Spleen (tissue), 11 donors: ENCODE results near the gene IGSF9B. TPM values are rescaled to one million over a fixed set of nuclear protein-coding genes. Genes with fewer than 3 reads are reported as not detected.

Source experiments
- DNase-seq: peaks from one replicate; pipeline ENCODE4 v3.0.0-alpha.2; 2020
- H3K27ac ChIP-seq, 8 donors: fragments of 200-600 bp; sonication (generic) in 7 of 8; 1 replicate in 4 of 8; 2 replicates in 4 of 8; pipeline versions ENCODE4 v1.5.0 to v1.8.0; 2016 to 2021; ENCODE audit warnings: inconsistent platforms in 4 of 8, mild to moderate bottlenecking in 4 of 8, moderate library complexity in 1 of 8
- H3K27me3 ChIP-seq, 7 donors: fragments of 200-600 bp; sonication (generic) in 6 of 7; replicated peaks in 1 of 7; 1 replicate in 4 of 7; 2 replicates in 3 of 7; pipeline versions ENCODE4 v1.5.0 to v1.8.0; 2016 to 2021; ENCODE audit warnings: inconsistent platforms in 3 of 7, mild to moderate bottlenecking in 1 of 7
- H3K36me3 ChIP-seq, 6 donors: fragments of 200-600 bp; sonication (generic) in 5 of 6; 1 replicate in 4 of 6; 2 replicates in 2 of 6; pipeline versions ENCODE4 v1.5.0 to v1.8.0; 2016 to 2021; ENCODE audit warnings: inconsistent platforms in 2 of 6
- H3K4me1 ChIP-seq, 6 donors: fragments of 200-600 bp; sonication (generic) in 5 of 6; 1 replicate in 3 of 6; 2 replicates in 3 of 6; pipeline versions ENCODE4 v1.5.0 to v1.8.0; 2016 to 2021; ENCODE audit warnings: inconsistent platforms in 3 of 6
- H3K4me3 ChIP-seq, 8 donors: fragments of 200-600 bp; sonication (generic) in 7 of 8; 1 replicate in 4 of 8; 2 replicates in 4 of 8; pipeline versions ENCODE4 v1.5.0 to v1.8.0; 2016 to 2021; ENCODE audit warnings: inconsistent platforms in 4 of 8, mild to moderate bottlenecking in 4 of 8, moderate library complexity in 2 of 8
- H3K9me3 ChIP-seq, 8 donors: fragments of 200-600 bp; sonication (generic) in 7 of 8; 1 replicate in 4 of 8; 2 replicates in 4 of 8; pipeline versions ENCODE4 v1.5.0 to v1.8.0; 2016 to 2021; ENCODE audit warnings: inconsistent platforms in 4 of 8
- CTCF ChIP-seq, 11 experiments: fragments of 200-600 bp in 7 of 11; fragments of 450-650 bp in 4 of 11; sonication (generic) in 4 of 11; IDR thresholded peaks in 8 of 11; conservative IDR thresholded peaks in 3 of 11; 1 replicate in 7 of 11; 2 replicates in 4 of 11; pipeline versions ENCODE4 v1.4.0 to v1.8.0; 2016 to 2021; ENCODE audit warnings: antibody characterized with exemption in 11 of 11, inconsistent platforms in 4 of 11, mild to moderate bottlenecking in 1 of 11
- POLR2A ChIP-seq, 3 donors: fragments of 450-650 bp; IDR thresholded peaks; one replicate each; pipeline ENCODE4 v1.5.1; 2017; ENCODE audit warnings: antibody characterized with exemption in 3 of 3, mild to moderate bottlenecking in 1 of 3
- POLR2AphosphoS5 ChIP-seq, 3 donors: sonication (generic); formaldehyde crosslinking; IDR thresholded peaks; one replicate each; pipeline ENCODE4 v1.5.1; 2017; ENCODE audit warnings: antibody characterized with exemption in 3 of 3
- WGBS, 5 donors: extraction: QIAGEN DNeasy Blood & Tissue Kit in 3 of 5; methylation state at CpG; one replicate each; pipeline versions ENCODE4 v1.1.5 to v1.1.7; 2013 to 2018; 5-methylcytosine and 5-hydroxymethylcytosine counted together
- intact Hi-C: fragments of 100-400 bp; cut with DNase I; formaldehyde crosslinking; loops from one replicate; pipeline ENCODE4 v1.15.0; 2023; ENCODE audit warnings: low total_unique reads
- polyA plus RNA-seq, 3 donors: library from polyadenylated mRNA; stranded (reverse); fragments of 200-250 nt; gene quantifications; one replicate each; pipeline ENCODE4 v1.2.1, GENCODE V29; 2013
- total RNA-seq, 7 donors: library from RNA; depleted of rRNA in 3 of 7; stranded (reverse); fragments of >200 nt in 3 of 7; fragmentation: NEBNext Ultra II Directional in 4 of 7; extraction: Animal tissue kit (Norgen Biotek cat#: 25700) in 4 of 7; gene quantifications; one replicate each; pipeline versions ENCODE4 v1.1.0 to v1.2.1, GENCODE V29; 2016 to 2021
- donor health status: healthy with polysubstance abuse.
- donor health status: DM: no; HTN: no; CAD: no; lungs with moderate emphysema.
- donor health status: DM: no; HTN: no; CAD: no.
- donor health status: Bipolar disorder and iron deficiency.
- donor health status: healthy.
- donor health status: DM: no; HTN: no; CAD: no.
- donor health status: DM: yes; HTN: yes; CAD: no.

IGSF9B gene
- total and polyA plus RNA-seq, 10 donors = 0.50 to 11.2 (median 3.9) TPM

DNA sequence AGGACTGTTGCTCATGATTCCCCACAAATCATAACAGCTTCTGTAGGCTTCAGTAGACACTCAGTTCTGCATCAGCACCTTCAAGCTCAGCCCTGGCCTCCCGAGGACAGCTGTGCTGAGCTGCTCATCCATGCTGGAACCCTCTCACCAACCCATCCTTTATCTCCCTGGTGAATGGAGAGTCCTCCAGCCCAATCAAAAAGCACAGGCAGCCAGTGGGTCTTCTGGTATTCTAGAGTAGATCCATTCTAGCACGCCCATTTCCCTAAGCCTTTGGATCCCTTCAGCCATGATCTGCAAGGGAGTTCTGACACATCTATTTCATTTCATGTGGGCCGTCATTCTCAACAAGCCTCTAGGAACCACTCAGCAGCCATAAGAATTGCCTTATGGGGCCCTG lies 66.9 kb downstream of the IGSF9B start:
- intact Hi-C loops = no loop called here
- 73 to 86% (median 83%) methylated on average over 3 of the region's 3 CpGs for WGBS, 5 donors

DNA sequence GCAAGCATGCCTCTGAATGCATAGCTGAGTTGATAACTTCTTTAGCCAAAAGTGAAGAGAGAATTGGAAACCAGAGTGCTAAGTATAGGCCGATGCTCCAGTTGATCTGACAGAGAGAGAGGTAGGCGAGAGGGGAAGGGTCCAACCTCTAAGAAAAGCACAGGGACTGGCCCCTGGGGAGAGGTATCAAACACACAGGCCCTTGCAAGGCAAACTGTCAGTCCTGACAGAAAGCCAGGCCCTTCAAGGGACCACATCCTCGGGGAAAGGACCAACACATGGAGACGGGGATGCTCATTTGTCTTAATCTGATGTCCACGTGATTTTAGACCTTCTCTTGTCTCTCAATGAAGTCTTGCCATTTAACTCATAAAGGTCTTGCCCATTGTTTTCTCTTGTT lies 67.6 kb downstream of the IGSF9B start:
- H3K9me3 ChIP-seq = peaks cover 0 to 7% (median 0%) of the 10 kb centered on the region in 8 donors
- H3K36me3 ChIP-seq = no peaks in the 10 kb centered on the region
- no peak overlapping the region for H3K27ac ChIP-seq
- DNase-seq = no peak
- 75 to 82% (median 77%) methylated on average over 5 of the region's 5 CpGs for WGBS, 5 donors
- intact Hi-C loops = no loop called here
- TF ChIP-seq POLR2AphosphoS5 (IDR thresholded peaks at IDR 0.05) (no peak), CTCF (IDR thresholded peaks at IDR 0.05 in 8 of 11, conservative IDR thresholded peaks at IDR 0.05 in 3 of 11) (no peak), POLR2A (IDR thresholded peaks at IDR 0.05) (no peak)
- peaks cover 0 to 21% (median 0%) of the 10 kb centered on the region in 7 donors for H3K27me3 ChIP-seq
- no peak overlapping the region for H3K4me3 ChIP-seq
- no peaks in the 10 kb centered on the region for H3K4me1 ChIP-seq

More for the DNA sequence above, 66.9 kb downstream of the IGSF9B start:
- Histone ChIP-seq H3K4me1 (peaks cover 0 to 4% (median 0%) of the 10 kb centered on the region in 6 donors), H3K27ac (no peak overlapping the region), H3K36me3 (no peaks in the 10 kb centered on the region), H3K27me3 (peaks cover 0 to 15% (median 0%) of the 10 kb centered on the region in 7 donors), H3K4me3 (no peak overlapping the region), H3K9me3 (peaks cover 0 to under 1% (median 0%) of the 10 kb centered on the region in 8 donors)
- DNase-seq = no peak
- TF ChIP-seq POLR2A (IDR thresholded peaks at IDR 0.05) (no peak), POLR2AphosphoS5 (IDR thresholded peaks at IDR 0.05) (no peak), CTCF (IDR thresholded peaks at IDR 0.05 in 8 of 11, conservative IDR thresholded peaks at IDR 0.05 in 3 of 11) (no peak)

DNA sequence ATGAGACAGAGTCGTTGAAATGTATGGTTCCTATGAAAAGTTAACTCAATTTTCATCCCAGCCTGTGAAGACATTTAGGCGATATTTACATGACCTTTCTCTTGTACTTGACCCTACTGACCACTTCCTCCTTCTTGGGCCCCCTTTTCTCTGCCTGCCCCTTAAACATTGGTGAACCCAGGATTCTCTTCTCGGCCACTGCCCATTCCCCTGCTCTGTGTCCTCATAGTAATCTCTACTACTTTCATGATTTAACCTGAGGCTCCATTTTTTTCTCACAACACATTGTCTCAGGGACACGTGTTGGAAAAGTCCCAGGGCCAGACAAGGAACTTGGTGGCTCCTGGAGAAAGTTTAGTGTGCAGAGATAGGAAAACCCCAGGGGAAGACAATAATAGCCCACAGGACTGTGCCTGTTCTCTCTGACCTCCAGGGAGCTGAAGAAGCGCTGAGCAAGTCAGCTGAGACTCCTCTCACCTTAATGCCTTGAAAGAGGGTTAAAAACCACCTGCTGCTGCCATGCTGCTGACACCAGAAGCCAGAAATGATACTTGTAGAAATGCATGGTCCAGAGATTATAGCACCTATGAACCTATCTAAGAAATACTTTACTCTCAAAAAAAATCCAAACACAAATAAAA lies 69.0 kb downstream of the IGSF9B start:
- Histone ChIP-seq H3K27me3 (peaks cover 0 to 21% (median 0%) of the 10 kb centered on the region in 7 donors), H3K4me3 (no peak overlapping the region), H3K27ac (no peak overlapping the region), H3K9me3 (peaks cover 0 to 13% (median 0%) of the 10 kb centered on the region in 8 donors), H3K4me1 (no peaks in the 10 kb centered on the region), H3K36me3 (no peaks in the 10 kb centered on the region)
- intact Hi-C loops = no loop called here
- no peak for TF ChIP-seq CTCF (IDR thresholded peaks at IDR 0.05 in 8 of 11, conservative IDR thresholded peaks at IDR 0.05 in 3 of 11)
- no peak for DNase-seq
- 59 to 65% (median 61%) methylated on average over 5 of the region's 5 CpGs for WGBS, 5 donors

GRCh38 chr11:133886029-133886428 lies 70.7 kb downstream of the IGSF9B start:
- Histone ChIP-seq H3K4me3 (no peak overlapping the region), H3K9me3 (peaks cover 0 to 18% (median 0%) of the 10 kb centered on the region in 8 donors), H3K36me3 (no peaks in the 10 kb centered on the region), H3K27ac (no peak overlapping the region), H3K4me1 (no peaks in the 10 kb centered on the region), H3K27me3 (peaks cover 0 to 21% (median 0%) of the 10 kb centered on the region in 7 donors)
- WGBS, 5 donors = 79 to 91% (median 82%) methylated on average over 3 of the region's 3 CpGs
- TF ChIP-seq CTCF (IDR thresholded peaks at IDR 0.05 in 8 of 11, conservative IDR thresholded peaks at IDR 0.05 in 3 of 11) (no peak), POLR2AphosphoS5 (IDR thresholded peaks at IDR 0.05) (no peak), POLR2A (IDR thresholded peaks at IDR 0.05) (no peak)
- no peak for DNase-seq
- intact Hi-C loops = no loop called here
